Mesenchymal stem cell (in vitro differentiated cells and primary cell): Measurements from ENCODE around the gene C11orf21.
A peak's percentile ranks its signal among the peaks of the same experiment; 100 is the strongest.

Experiments
- DNase-seq: peaks from one replicate; pipeline ENCODE4 v3.0.0-alpha.2; 2013
- H2AFZ ChIP-seq: one replicate; pipeline ENCODE4 v1.6.1; 2013; ENCODE audit warnings: low read depth, mild to moderate bottlenecking, control low read depth, inconsistent platforms, low read length, moderate library complexity
- H2AK5ac ChIP-seq: 2 replicates; pipeline ENCODE4 v1.6.1; 2013; ENCODE audit warnings: low read length, moderate library complexity, mild to moderate bottlenecking, inconsistent platforms; ENCODE audit not compliant: severe bottlenecking
- H2BK120ac ChIP-seq: one replicate; pipeline ENCODE4 v1.6.1; 2013; ENCODE audit warnings: low read depth, mild to moderate bottlenecking, inconsistent platforms, low read length, moderate library complexity
- H2BK12ac ChIP-seq, 2 experiments: one replicate each; pipeline ENCODE4 v1.6.1; 2013; ENCODE audit warnings: inconsistent platforms in 2 of 2, low read length in 2 of 2, mild to moderate bottlenecking in 2 of 2, moderate library complexity in 2 of 2, control low read depth in 1 of 2
- H2BK15ac ChIP-seq: one replicate; pipeline ENCODE4 v1.6.1; 2013; ENCODE audit warnings: mild to moderate bottlenecking, low read depth, inconsistent platforms; ENCODE audit not compliant: poor library complexity, severe bottlenecking
- H2BK5ac ChIP-seq: 2 replicates; pipeline ENCODE4 v1.6.1; 2013; ENCODE audit warnings: low read depth, mild to moderate bottlenecking, low read length, control low read depth, inconsistent platforms; ENCODE audit not compliant: poor library complexity, severe bottlenecking
- H3K14ac ChIP-seq, 2 experiments: one replicate each; pipeline ENCODE4 v1.6.1; 2013; ENCODE audit warnings: inconsistent platforms in 2 of 2, low read length in 2 of 2, control low read depth in 1 of 2, mild to moderate bottlenecking in 1 of 2, moderate library complexity in 1 of 2
- H3K18ac ChIP-seq, 2 experiments: one replicate each; pipeline ENCODE4 v1.6.1; 2013; ENCODE audit warnings: inconsistent platforms in 2 of 2, low read length in 2 of 2, control low read depth in 1 of 2, low read depth in 1 of 2, mild to moderate bottlenecking in 1 of 2
- H3K23ac ChIP-seq, 2 experiments: one replicate each; pipeline ENCODE4 v1.6.1; 2013; ENCODE audit warnings: inconsistent platforms in 2 of 2, low read length in 2 of 2, mild to moderate bottlenecking in 2 of 2, moderate library complexity in 2 of 2, control low read depth in 1 of 2
- H3K27ac ChIP-seq: 2 replicates; pipeline ENCODE4 v1.5.1; 2013; ENCODE audit warnings: mild to moderate bottlenecking, moderate library complexity, low read length, control low read depth, inconsistent platforms; ENCODE audit not compliant: poor library complexity, severe bottlenecking
- H3K27me3 ChIP-seq, 2 experiments: 2 replicates each; pipeline versions ENCODE4 v1.6.1 to v1.7.0; 2013; ENCODE audit warnings: low read length in 2 of 2, mild to moderate bottlenecking in 2 of 2, moderate library complexity in 2 of 2, control low read depth in 1 of 2, inconsistent platforms in 1 of 2; ENCODE audit not compliant: control insufficient read depth in 1 of 2, insufficient read depth in 1 of 2
- H3K36me3 ChIP-seq, 2 experiments: 2 replicates each; pipeline versions ENCODE4 v1.6.1 to v1.7.0; 2013; ENCODE audit warnings: low read length in 2 of 2, control low read depth in 1 of 2, inconsistent platforms in 1 of 2, low read depth in 1 of 2, mild to moderate bottlenecking in 1 of 2; ENCODE audit not compliant: insufficient read depth in 2 of 2, control insufficient read depth in 1 of 2
- H3K4ac ChIP-seq, 2 experiments: one replicate each; pipeline ENCODE4 v1.6.1; 2013; ENCODE audit warnings: inconsistent platforms in 2 of 2, low read length in 2 of 2, mild to moderate bottlenecking in 2 of 2, moderate library complexity in 2 of 2, control low read depth in 1 of 2, low read depth in 1 of 2
- H3K4me1 ChIP-seq: 2 replicates; pipeline ENCODE4 v1.6.1; 2013; ENCODE audit warnings: low read depth, low read length, control low read depth; ENCODE audit not compliant: control insufficient read depth, insufficient read depth
- H3K4me2 ChIP-seq: 2 replicates; pipeline ENCODE4 v1.6.1; 2013; ENCODE audit warnings: low read length, mild to moderate bottlenecking, inconsistent platforms; ENCODE audit not compliant: poor library complexity, severe bottlenecking
- H3K4me3 ChIP-seq, 2 experiments: 2 replicates each; pipeline versions ENCODE4 v1.5.1 to v1.7.0; 2013; ENCODE audit warnings: low read length in 2 of 2, mild to moderate bottlenecking in 2 of 2, control low read depth in 1 of 2, low read depth in 1 of 2; ENCODE audit not compliant: insufficient read depth in 1 of 2
- H3K79me1 ChIP-seq: replicated peaks from 2 replicates; pipeline ENCODE4 v1.6.1; 2013; ENCODE audit warnings: mild to moderate bottlenecking, control low read depth, low read length, inconsistent platforms; ENCODE audit not compliant: poor library complexity, severe bottlenecking
- H3K9ac ChIP-seq: 2 replicates; pipeline ENCODE4 v1.7.0; 2013; ENCODE audit warnings: mild to moderate bottlenecking, low read length, moderate library complexity
- H3K9me3 ChIP-seq: 2 replicates; pipeline ENCODE4 v1.7.0; 2013; ENCODE audit warnings: mild to moderate bottlenecking, low read length; ENCODE audit not compliant: control insufficient read depth
- H4K8ac ChIP-seq: one replicate; pipeline ENCODE4 v1.6.1; 2013; ENCODE audit warnings: inconsistent platforms, mild to moderate bottlenecking, low read length, moderate library complexity
- H4K91ac ChIP-seq: one replicate; pipeline ENCODE4 v1.6.1; 2013; ENCODE audit warnings: mild to moderate bottlenecking, low read length, inconsistent platforms
- WGBS: methylation state at CpG from one replicate; pipeline ENCODE4 v1.1.7; 2013; ENCODE audit warnings: mixed read lengths; 5-methylcytosine and 5-hydroxymethylcytosine counted together

The C11orf21 gene

DNA sequence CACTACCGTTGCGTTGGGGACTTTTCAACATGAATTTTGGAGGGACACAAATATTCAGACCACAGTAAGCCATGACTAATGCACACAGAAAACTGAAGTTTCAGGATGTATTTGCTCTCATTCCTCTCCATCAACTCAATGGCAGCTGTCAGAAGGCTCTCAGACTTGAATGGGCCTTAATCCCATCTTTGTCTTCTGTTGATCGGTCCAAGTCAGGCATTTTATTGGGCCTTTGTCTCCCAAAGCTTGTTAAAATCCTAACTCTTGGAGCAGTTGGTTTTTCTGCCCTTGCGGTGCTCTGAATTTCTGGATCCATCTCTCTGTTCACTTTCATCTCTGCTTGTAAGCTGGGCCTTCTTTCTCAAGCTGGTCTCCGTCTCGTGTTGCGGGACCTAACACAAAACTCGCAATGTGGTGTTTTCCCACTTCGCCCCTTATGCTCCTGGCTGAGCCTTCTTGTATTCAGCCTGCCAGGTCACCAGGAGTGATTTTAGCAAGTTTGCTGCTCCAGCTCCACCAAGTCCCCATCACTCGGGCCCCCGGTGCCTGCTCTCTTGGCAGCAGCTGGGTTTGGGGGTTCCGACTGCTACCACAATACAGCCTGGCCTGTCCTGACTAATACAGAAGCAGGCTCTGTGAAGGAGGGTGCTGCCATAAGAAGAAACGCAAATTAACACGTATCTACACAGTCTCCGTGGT is 27.1 kb upstream of the C11orf21 start:
- Histone ChIP-seq H3K9ac (no peak overlapping the region), H2BK5ac (no peak overlapping the region), H2AFZ (no peak overlapping the region), H4K8ac (no peak overlapping the region), H2AK5ac (no peak overlapping the region), H3K79me1 (no peaks in the 10 kb centered on the region), H3K27me3 (no peaks in the 10 kb centered on the region), H3K4me2 (no peak overlapping the region), H3K14ac (no peak overlapping the region), H3K27ac (no peak overlapping the region), H3K23ac (no peak overlapping the region), H3K4me3 (no peak overlapping the region), H2BK15ac (no peak overlapping the region), H2BK120ac (no peak overlapping the region), H3K18ac (no peak overlapping the region), H2BK12ac (no peak overlapping the region), H3K4ac (no peak overlapping the region), H3K36me3 (no peaks in the 10 kb centered on the region), H3K4me1 (no peaks in the 10 kb centered on the region), H4K91ac (no peak overlapping the region), H3K9me3 (peaks cover 9% of the 10 kb centered on the region)
- 92% methylated on average over 15 of the region's 15 CpGs for WGBS
- DNase-seq = no peak

DNA sequence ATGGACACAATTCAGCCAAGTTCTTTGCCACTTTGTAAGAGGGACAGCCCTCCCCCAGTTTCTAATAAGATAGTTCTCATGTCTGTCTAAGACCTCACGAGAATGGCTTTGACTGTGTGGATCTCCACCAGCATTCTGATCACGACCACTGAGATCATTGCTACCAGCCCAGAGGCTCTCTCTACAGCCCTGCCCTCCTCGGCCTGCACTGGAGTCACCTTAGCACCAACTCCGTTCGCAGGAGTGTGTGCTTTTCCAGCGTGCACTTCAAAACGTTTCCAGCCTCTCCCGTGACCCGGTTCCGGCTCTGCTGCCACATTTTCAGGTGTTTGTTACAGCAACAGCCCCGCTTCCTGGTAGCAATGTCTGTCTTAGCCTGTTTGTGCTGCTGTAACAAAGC is 26.3 kb upstream of the C11orf21 start:
- Histone ChIP-seq H3K14ac (no peak overlapping the region), H3K9me3 (peaks cover 9% of the 10 kb centered on the region), H4K8ac (no peak overlapping the region), H3K27ac (no peak overlapping the region), H2AK5ac (no peak overlapping the region), H3K36me3 (no peaks in the 10 kb centered on the region), H2BK15ac (no peak overlapping the region), H3K27me3 (no peaks in the 10 kb centered on the region), H3K4me2 (no peak overlapping the region), H3K4me3 (no peak overlapping the region), H2BK5ac (no peak overlapping the region), H4K91ac (no peak overlapping the region), H2AFZ (no peak overlapping the region), H3K23ac (no peak overlapping the region), H2BK120ac (no peak overlapping the region), H3K4me1 (no peaks in the 10 kb centered on the region), H2BK12ac (no peak overlapping the region), H3K79me1 (no peaks in the 10 kb centered on the region), H3K18ac (no peak overlapping the region), H3K4ac (no peak overlapping the region), H3K9ac (no peak overlapping the region)
- WGBS = 86% methylated on average over 11 of the region's 11 CpGs
- DNase-seq = no peak

DNA sequence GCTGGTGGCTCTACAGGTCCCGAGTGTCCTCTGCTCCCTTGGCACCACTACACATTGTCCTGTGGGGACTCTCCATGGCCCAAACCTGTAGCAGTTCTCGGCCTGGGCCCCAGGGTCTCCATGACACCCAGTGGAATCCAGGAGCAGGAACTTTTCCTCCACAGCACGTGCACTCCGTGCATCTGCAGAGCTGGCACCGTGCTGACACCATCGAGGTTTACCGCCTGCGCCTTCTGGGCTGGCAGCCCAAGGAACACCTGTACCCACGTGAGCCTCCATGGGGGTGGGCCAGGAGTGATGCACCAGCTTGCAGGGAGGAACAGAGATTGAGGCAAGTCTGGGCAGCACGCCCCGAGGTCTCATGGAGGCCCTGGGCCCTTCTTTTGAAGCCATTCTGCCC is 25.3 kb upstream of the C11orf21 start:
- no peaks in the 10 kb centered on the region for H3K27me3 ChIP-seq
- no peak overlapping the region for H3K4me3 ChIP-seq
- H2BK120ac ChIP-seq = no peak overlapping the region
- no peaks in the 10 kb centered on the region for H3K4me1 ChIP-seq
- H2BK5ac ChIP-seq = no peak overlapping the region
- no peaks in the 10 kb centered on the region for H3K36me3 ChIP-seq
- no peak overlapping the region for H2AK5ac ChIP-seq
- peak overlapping the region; percentile 7 for H4K91ac ChIP-seq
- no peak overlapping the region for H3K18ac ChIP-seq
- no peak overlapping the region for H2BK15ac ChIP-seq
- H3K23ac ChIP-seq = no peak overlapping the region
- no peak overlapping the region for H3K27ac ChIP-seq
- H3K9me3 ChIP-seq = peaks cover 12% of the 10 kb centered on the region
- H3K14ac ChIP-seq = no peak overlapping the region
- H3K4ac ChIP-seq = no peak overlapping the region
- H3K4me2 ChIP-seq = no peak overlapping the region
- no peak overlapping the region for H3K9ac ChIP-seq
- DNase-seq = no peak
- no peaks in the 10 kb centered on the region for H3K79me1 ChIP-seq
- no peak overlapping the region for H4K8ac ChIP-seq
- no peak overlapping the region for H2BK12ac ChIP-seq
- H2AFZ ChIP-seq = no peak overlapping the region
- WGBS = 86% methylated on average over 11 of the region's 11 CpGs

DNA sequence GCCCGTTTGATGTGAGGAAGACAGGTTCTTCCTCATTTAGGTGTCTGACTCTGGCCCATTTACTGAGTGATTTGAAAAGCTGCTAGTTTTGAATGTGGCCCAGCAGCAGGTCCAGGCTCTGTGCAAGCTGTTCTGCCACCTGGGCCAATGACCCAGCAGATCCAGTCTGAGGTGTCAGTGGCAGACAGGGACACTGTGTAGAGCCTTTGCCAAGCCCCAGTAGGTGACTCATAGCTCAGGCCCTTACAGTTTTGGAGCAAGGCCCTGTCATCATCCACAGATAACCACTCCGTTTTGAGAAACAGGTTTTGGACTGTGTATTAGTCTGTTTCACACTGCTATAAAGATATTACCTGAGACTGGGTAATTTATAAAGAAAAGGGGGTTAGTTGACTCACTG is 24.0 kb upstream of the C11orf21 start:
- no peak overlapping the region for H3K4ac ChIP-seq
- DNase-seq = no peak
- H3K4me2 ChIP-seq = no peak overlapping the region

More for the DNA sequence above, 24.0 kb upstream of the C11orf21 start:
- Histone ChIP-seq H2AK5ac (no peak overlapping the region), H2AFZ (no peak overlapping the region), H3K79me1 (no peaks in the 10 kb centered on the region), H3K27me3 (peaks cover 0 to 7% of the 10 kb centered on the region in 2 experiments), H3K18ac (no peak overlapping the region), H3K9me3 (peaks cover 7% of the 10 kb centered on the region), H3K23ac (no peak overlapping the region), H3K14ac (no peak overlapping the region), H4K91ac (no peak overlapping the region), H3K9ac (no peak overlapping the region), H2BK120ac (no peak overlapping the region), H2BK15ac (no peak overlapping the region), H3K36me3 (no peaks in the 10 kb centered on the region), H4K8ac (no peak overlapping the region), H3K4me3 (no peak overlapping the region), H3K27ac (no peak overlapping the region), H2BK5ac (no peak overlapping the region), H2BK12ac (no peak overlapping the region), H3K4me1 (no peaks in the 10 kb centered on the region)
- WGBS = 89% methylated on average over 1 of the region's 2 CpGs
